HCT116 (cell line): ENCODE data around the gene EPC1. TPM values are rescaled to one million over a fixed set of nuclear protein-coding genes. Genes with fewer than 3 reads are reported as not detected.

ENCODE experiments used
- ATAC-seq: fragments of 200-7000 bp; cut with Tn5 transposase; 2 replicates; pipeline ENCODE4 v1.9.1; 2020; ENCODE audit warnings: mild to moderate bottlenecking, moderate library complexity
- BruUV-seq: library from RNA; stranded (reverse); fragments of 400-500 nt; replicated peaks from 2 replicates; lab custom pipeline; 2021; lab: Mats Ljungman, UMichigan
- CTCF ChIA-PET: fragments of 300-600 bp; sonication (Branson Sonifier 250); formaldehyde crosslinking; loops from one replicate; lab custom pipeline; 2021; ENCODE audit warnings: antibody characterized with exemption; lab: Charles Lee
- POLR2A ChIA-PET: fragments of 300-600, 350-600 bp; sonication (Branson Sonifier 250); formaldehyde crosslinking; loops from one replicate; lab custom pipeline; 2021; ENCODE audit warnings: antibody characterized with exemption; lab: Charles Lee
- RAD21 ChIA-PET, 2 experiments: fragments of 300-600 bp; sonication (Branson Sonifier 250); formaldehyde crosslinking; loops; one replicate each; lab custom pipeline; 2023; ENCODE audit warnings: low total read pairs in 2 of 2; ENCODE audit not compliant: uncharacterized antibody in 2 of 2, unreplicated experiment in 2 of 2, low non-redundant PET in 1 of 2; lab: Charles Lee
- DNase-seq: peaks from one replicate; pipeline ENCODE4 v3.0.0-alpha.2; 2010; ENCODE audit warnings: low read depth, low spot score
- H2AFZ ChIP-seq: fragments of 200-600 bp; shearing (Covaris generic), sonication (generic); 2 replicates; pipeline ENCODE4 v1.6.1; 2017; ENCODE audit warnings: low read depth, mixed run types, mixed read lengths, antibody characterized with exemption, low read length; ENCODE audit not compliant: poor library complexity, severe bottlenecking
- H3K27ac ChIP-seq: 2 replicates; pipeline ENCODE4 v1.5.1; 2012; ENCODE audit warnings: low read depth, low read length
- H3K27me3 ChIP-seq: fragments of 200-600 bp; sonication (generic); 2 replicates; pipeline ENCODE4 v1.6.1; 2016; ENCODE audit warnings: mixed run types, low read length, mixed read lengths; ENCODE audit not compliant: insufficient read depth
- H3K36me3 ChIP-seq, 2 experiments: fragments of 200-500 bp in 1 of 2; fragments of 200-600 bp in 1 of 2; sonication (Bioruptor generic) in 1 of 2; sonication (generic) in 1 of 2; 2 replicates each; pipeline versions ENCODE4 v1.5.1 to v1.6.1; 2014 to 2016; ENCODE audit warnings: low read length in 2 of 2, inconsistent platforms in 1 of 2, mixed read lengths in 1 of 2, mixed run types in 1 of 2; ENCODE audit not compliant: insufficient read depth in 2 of 2, control insufficient read depth in 1 of 2
- H3K4me1 ChIP-seq, 2 experiments: fragments of 200-600 bp in 1 of 2; sonication (generic) in 1 of 2; 2 replicates each; pipeline versions ENCODE4 v1.5.1 to v1.6.1; 2012 to 2017; ENCODE audit warnings: low read length in 2 of 2, inconsistent platforms in 1 of 2, mild to moderate bottlenecking in 1 of 2, mixed read lengths in 1 of 2, mixed run types in 1 of 2, moderate library complexity in 1 of 2; ENCODE audit not compliant: insufficient read depth in 2 of 2, control insufficient read depth in 1 of 2
- H3K4me2 ChIP-seq: fragments of 200-600 bp; sonication (generic); 2 replicates; pipeline ENCODE4 v1.6.1; 2017; ENCODE audit warnings: mixed run types, low read length, mixed read lengths
- H3K4me3 ChIP-seq, 2 experiments: fragments of 200-600 bp in 1 of 2; sonication (generic) in 1 of 2; replicated peaks in 1 of 2; 2 replicates each; pipeline ENCODE4 v1.5.1; 2011 to 2016; ENCODE audit warnings: low read length in 2 of 2, control low read depth in 1 of 2, low read depth in 1 of 2, mild to moderate bottlenecking in 1 of 2, mixed read lengths in 1 of 2, mixed run types in 1 of 2
- H3K79me2 ChIP-seq: fragments of 200-600 bp; sonication (generic); 2 replicates; pipeline ENCODE4 v1.6.1; 2017; ENCODE audit warnings: mild to moderate bottlenecking, mixed run types, low read length, moderate library complexity, mixed read lengths; ENCODE audit not compliant: insufficient read depth
- H3K9ac ChIP-seq: fragments of 200-600 bp; sonication (generic); 2 replicates; pipeline ENCODE4 v1.6.1; 2016; ENCODE audit warnings: low read length, mixed read lengths
- H3K9me2 ChIP-seq: fragments of 200-600 bp; sonication (generic), shearing (Covaris generic); 2 replicates; pipeline ENCODE4 v1.6.1; 2017; ENCODE audit warnings: mixed run types, mild to moderate bottlenecking, moderate library complexity; ENCODE audit not compliant: insufficient read depth
- H3K9me3 ChIP-seq, 2 experiments: fragments of 200-500 bp in 1 of 2; fragments of 200-600 bp in 1 of 2; sonication (Bioruptor generic) in 1 of 2; sonication (generic) in 1 of 2; 2 replicates each; pipeline ENCODE4 v1.6.1; 2014 to 2017; ENCODE audit warnings: low read length in 2 of 2, mixed read lengths in 2 of 2, inconsistent platforms in 1 of 2, low read depth in 1 of 2, mild to moderate bottlenecking in 1 of 2, mixed run types in 1 of 2, moderate library complexity in 1 of 2; ENCODE audit not compliant: control insufficient read depth in 1 of 2, insufficient read depth in 1 of 2
- H4K20me1 ChIP-seq: fragments of 200-600 bp; sonication (generic), shearing (Covaris generic); 2 replicates; pipeline ENCODE4 v1.6.1; 2017; ENCODE audit warnings: mixed run types, mild to moderate bottlenecking, moderate library complexity; ENCODE audit not compliant: insufficient read depth
- CBX3 ChIP-seq: IDR thresholded peaks from 2 replicates; pipeline ENCODE4 v1.6.1; 2012; ENCODE audit warnings: low read depth
- CEBPB ChIP-seq: IDR thresholded peaks from 2 replicates; pipeline ENCODE4 v1.6.1; 2012; ENCODE audit warnings: low read depth
- CTCF ChIP-seq, 3 experiments: fragments of 200-600 bp in 1 of 3; sonication (generic) in 1 of 3; IDR thresholded peaks in 2 of 3; conservative IDR thresholded peaks in 1 of 3; 2 replicates each; pipeline ENCODE4 v1.5.1; 2012 to 2017; ENCODE audit warnings: low read depth in 2 of 3, low read length in 2 of 3, antibody characterized with exemption in 1 of 3, borderline replicate concordance in 1 of 3, control low read depth in 1 of 3, mild to moderate bottlenecking in 1 of 3, mixed read lengths in 1 of 3, mixed run types in 1 of 3, moderate library complexity in 1 of 3; ENCODE audit not compliant: insufficient read depth in 1 of 3
- ELF1 ChIP-seq: IDR thresholded peaks from 2 replicates; pipeline ENCODE4 v1.6.1; 2012; ENCODE audit warnings: low read depth, borderline replicate concordance
- EZH2 ChIP-seq: fragments of 200-600 bp; sonication (generic); IDR thresholded peaks from 2 replicates; pipeline ENCODE4 v1.6.1; 2017; ENCODE audit warnings: antibody characterized with exemption, mixed run types
- POLR2AphosphoS5 ChIP-seq: IDR thresholded peaks from 2 replicates; pipeline ENCODE4 v1.6.1; 2011; ENCODE audit warnings: mild to moderate bottlenecking, low read depth, low read length, moderate library complexity
- YY1 ChIP-seq: IDR thresholded peaks from 2 replicates; pipeline ENCODE4 v1.6.1; 2011; ENCODE audit warnings: low read length, low read depth, moderate library complexity, mild to moderate bottlenecking; ENCODE audit not compliant: insufficient replicate concordance; ENCODE audit errors: extremely low read depth
- ZBTB33 ChIP-seq: IDR thresholded peaks from 2 replicates; pipeline ENCODE4 v1.6.1; 2011; ENCODE audit warnings: mild to moderate bottlenecking, low read length, moderate library complexity; ENCODE audit not compliant: insufficient replicate concordance; ENCODE audit errors: extremely low read depth
- intact Hi-C: fragments of 100-400 bp; cut with micrococcal nuclease; formaldehyde crosslinking; loops from 2 replicates; pipeline ENCODE4 v1.10.0; 2022
- total RNA-seq: library from RNA; stranded (reverse); gene quantifications from one replicate; pipeline ENCODE4 v1.2.1, GENCODE V29; 2021; ENCODE audit not compliant: unreplicated experiment

EPC1 gene
- total RNA-seq, 1 experiment from 2014 or later, result 20.1 TPM

GRCh38 chr10:32366588-32366987, 19.6 kb upstream of the EPC1 start:
- no peak overlapping the region for H3K4me3 ChIP-seq
- no peak overlapping the region for H3K9ac ChIP-seq
- H3K27ac ChIP-seq, result no peak overlapping the region
- TF ChIP-seq YY1 (no peak), ZBTB33 (no peak), CEBPB (no peak), POLR2AphosphoS5 (no peak), CBX3 (no peak), ELF1 (no peak), CTCF (IDR thresholded peaks at IDR 0.05 in 2 of 3, conservative IDR thresholded peaks at IDR 0.05 in 1 of 3; ENCODE audit: borderline replicate concordance in 1 of 3, insufficient read depth in 1 of 3, low read depth in 2 of 3, low read length in 2 of 3) (no peak), EZH2 (no peak)
- no TSS peak for BruUV-seq
- CTCF ChIA-PET, result interaction anchor here (0.8 kb wide), 1 partner anchor 10 kb away, joined by 4 read pairs; no protein-coding TSS in a partner anchor
- H3K9me2 ChIP-seq, result no peaks in the 10 kb centered on the region
- no peak overlapping the region for H2AFZ ChIP-seq
- no peaks in the 10 kb centered on the region; the same call in 1 of the 2 replicates for H3K79me2 ChIP-seq
- intact Hi-C loops, result loop anchor here (10.0 kb wide), 1 partner anchor 312 kb away; the partner anchor contains the start of gene KIF5B
- DNase-seq (no peak), ATAC-seq (no peak)
- no peaks in the 10 kb centered on the region for H3K9me3 ChIP-seq
- RAD21 ChIA-PET, result no interaction called here
- POLR2A ChIA-PET, result no interaction called here
- H3K4me2 ChIP-seq, result no peak overlapping the region
- H4K20me1 ChIP-seq, result no peaks in the 10 kb centered on the region
- no peaks in the 10 kb centered on the region for H3K4me1 ChIP-seq
- no peaks in the 10 kb centered on the region for H3K36me3 ChIP-seq
- no peaks in the 10 kb centered on the region for H3K27me3 ChIP-seq
